SK-N-SH treated with all-trans-retinoic acid at 6 μM for 48 hours (cell line): ENCODE data around the gene SSTR1.

Experiments used
- ATAC-seq: fragments of 200-7000 bp; cut with Tn5 transposase; 3 replicates; pipeline ENCODE4 v1.9.1; 2020; ENCODE audit warnings: mild to moderate bottlenecking, moderate library complexity
- ARNTL ChIP-seq: fragments of 450-650 bp; formaldehyde crosslinking; IDR thresholded peaks from 2 replicates; pipeline ENCODE4 v1.5.0; 2020; ENCODE audit warnings: low read depth, mild to moderate bottlenecking, moderate library complexity, borderline replicate concordance
- BACH2 ChIP-seq: fragments of 250-450 bp; sonication (Bioruptor Pico); IDR thresholded peaks from 2 replicates; pipeline ENCODE4 v1.9.0; 2021; ENCODE audit warnings: mild to moderate bottlenecking, borderline replicate concordance
- CREB5 ChIP-seq: fragments of 250-450 bp; sonication (Bioruptor Pico); IDR thresholded peaks from 2 replicates; pipeline ENCODE4 v1.5.1; 2020; ENCODE audit warnings: low read depth, mild to moderate bottlenecking, moderate library complexity
- CSDC2 ChIP-seq: fragments of 250-450 bp; sonication (Bioruptor Pico); IDR thresholded peaks from 2 replicates; pipeline ENCODE4 v1.5.0; 2020; ENCODE audit warnings: mild to moderate bottlenecking, moderate library complexity
- CSRNP3 ChIP-seq: fragments of 250-450 bp; sonication (Bioruptor Pico); IDR thresholded peaks from 2 replicates; pipeline ENCODE4 v1.5.1; 2021; ENCODE audit warnings: mild to moderate bottlenecking, moderate library complexity
- GLIS3 ChIP-seq: fragments of 250-450 bp; sonication (Bioruptor Pico); IDR thresholded peaks from 2 replicates; pipeline ENCODE4 v1.5.0; 2020; ENCODE audit warnings: mild to moderate bottlenecking, moderate library complexity
- ISL1 ChIP-seq: fragments of 250-450 bp; sonication (Bioruptor Pico); IDR thresholded peaks from 2 replicates; pipeline ENCODE4 v2.1.2; 2022; ENCODE audit warnings: mild to moderate bottlenecking, moderate library complexity
- OSR1 ChIP-seq: fragments of 250-450 bp; sonication (Bioruptor Pico); IDR thresholded peaks from 2 replicates; pipeline ENCODE4 v1.8.0; 2022; ENCODE audit warnings: moderate library complexity, mild to moderate bottlenecking, inconsistent platforms
- PATZ1 ChIP-seq: fragments of 250-450 bp; sonication (Bioruptor Pico); IDR thresholded peaks from 2 replicates; pipeline ENCODE4 v1.8.0; 2020; ENCODE audit warnings: mild to moderate bottlenecking, moderate library complexity, borderline replicate concordance
- POU6F1 ChIP-seq: fragments of 250-450 bp; sonication (Bioruptor Pico); IDR thresholded peaks from 2 replicates; pipeline ENCODE4 v1.8.0; 2021; ENCODE audit warnings: low read depth, mild to moderate bottlenecking, moderate library complexity, borderline replicate concordance
- PPARA ChIP-seq: fragments of 250-450 bp; sonication (Bioruptor Pico); IDR thresholded peaks from 2 replicates; pipeline ENCODE4 v1.5.0; 2020; ENCODE audit warnings: mild to moderate bottlenecking, borderline replicate concordance
- RARB ChIP-seq: fragments of 250-450 bp; sonication (Bioruptor Pico); IDR thresholded peaks from 2 replicates; pipeline ENCODE4 v1.8.0; 2021; ENCODE audit warnings: mild to moderate bottlenecking, moderate library complexity
- SNAI2 ChIP-seq: fragments of 250-450 bp; sonication (Bioruptor Pico); IDR thresholded peaks from 2 replicates; pipeline ENCODE4 v1.5.0; 2020; ENCODE audit warnings: mild to moderate bottlenecking, moderate library complexity
- TCF4 ChIP-seq: fragments of 250-450 bp; sonication (Bioruptor Pico); IDR thresholded peaks from 2 replicates; pipeline ENCODE4 v1.8.0; 2021; ENCODE audit warnings: mild to moderate bottlenecking, moderate library complexity, borderline replicate concordance
- TOX ChIP-seq: fragments of 250-450 bp; sonication (Bioruptor Pico); IDR thresholded peaks from 2 replicates; pipeline ENCODE4 v1.8.0; 2021; ENCODE audit warnings: mild to moderate bottlenecking, moderate library complexity, borderline replicate concordance
- TSHZ2 ChIP-seq: fragments of 250-450 bp; sonication (Bioruptor Pico); IDR thresholded peaks from 2 replicates; pipeline ENCODE4 v1.5.0; 2020; ENCODE audit warnings: mild to moderate bottlenecking, moderate library complexity
- ZC3H10 ChIP-seq: fragments of 250-450 bp; sonication (Bioruptor Pico); IDR thresholded peaks from 2 replicates; pipeline ENCODE4 v1.5.1; 2021; ENCODE audit warnings: mild to moderate bottlenecking, moderate library complexity
- ZFP3 ChIP-seq: fragments of 250-450 bp; sonication (Bioruptor Pico); IDR thresholded peaks from 2 replicates; pipeline ENCODE4 v1.5.0; 2020; ENCODE audit warnings: mild to moderate bottlenecking, moderate library complexity
- ZFP30 ChIP-seq: fragments of 450-650 bp; formaldehyde crosslinking; IDR thresholded peaks from 2 replicates; pipeline ENCODE4 v1.5.0; 2022; ENCODE audit warnings: mild to moderate bottlenecking, moderate library complexity
- ZNF565 ChIP-seq: fragments of 450-650 bp; formaldehyde crosslinking; conservative IDR thresholded peaks from 2 replicates; pipeline ENCODE4 v1.5.0; 2020; ENCODE audit warnings: low read depth, mild to moderate bottlenecking, moderate library complexity
- ZNF70 ChIP-seq: fragments of 450-650 bp; formaldehyde crosslinking; IDR thresholded peaks from 2 replicates; pipeline ENCODE4 v1.5.0; 2020; ENCODE audit warnings: mild to moderate bottlenecking, moderate library complexity
- ZNF8 ChIP-seq: fragments of 450-650 bp; formaldehyde crosslinking; IDR thresholded peaks from 2 replicates; pipeline ENCODE4 v1.5.0; 2020; ENCODE audit warnings: mild to moderate bottlenecking, moderate library complexity

The SSTR1 gene

GRCh38 chr14:38207736-38208617 lies at the start of gene SSTR1:
Gene SSTR1 (plus strand): TSS chr14:38207904. CDS start chr14:38209390, 1,486 bp downstream.
- no peak for ATAC-seq
- TF ChIP-seq ARNTL (CRISPR knock-in tag) (no peak), ISL1 (CRISPR knock-in tag) (no peak), ZFP3 (CRISPR knock-in tag) (no peak), CSDC2 (no peak), ZNF8 (CRISPR knock-in tag) (no peak), CREB5 (no peak), OSR1 (CRISPR knock-in tag) (no peak), ZNF70 (no peak), ZFP30 (CRISPR knock-in tag) (no peak), TSHZ2 (CRISPR knock-in tag) (no peak), ZNF565 (CRISPR knock-in tag) (no peak), RARB (CRISPR knock-in tag) (no peak), TOX (CRISPR knock-in tag) (no peak), BACH2 (CRISPR knock-in tag) (no peak), POU6F1 (CRISPR knock-in tag) (no peak)

- TF ChIP-seq POU6F1 (CRISPR knock-in tag) (no peak), BACH2 (CRISPR knock-in tag) (no peak), ZNF8 (CRISPR knock-in tag) (no peak), ZC3H10 (no peak), PPARA (CRISPR knock-in tag) (no peak), CREB5 (no peak), SNAI2 (CRISPR knock-in tag) (no peak), TOX (CRISPR knock-in tag) (no peak), ZNF565 (CRISPR knock-in tag) (no peak), OSR1 (CRISPR knock-in tag) (no peak), PATZ1 (CRISPR knock-in tag) (no peak), GLIS3 (no peak), RARB (CRISPR knock-in tag) (no peak), CSDC2 (no peak), TCF4 (CRISPR knock-in tag) (no peak), CSRNP3 (no peak), ZNF70 (no peak), ISL1 (CRISPR knock-in tag) (no peak), ARNTL (CRISPR knock-in tag) (no peak)
- ATAC-seq, result no peak
Measured at GRCh38 chr14:38158468-38158867, 49.2 kb upstream of the SSTR1 start.
